Measurements from ENCODE around the gene ZSCAN10.

Gene ZSCAN10

GRCh38 chr16:3101841-3102470 is 2.9 kb upstream of the ZSCAN10 start:
- no peak for DNase-seq

- DNase-seq: no peak
Observed at GRCh38 chr16:3101018-3101840, 2.1 kb upstream of the ZSCAN10 start.

- DNase-seq: peak; percentile 56
Observed at GRCh38 chr16:3099732-3100499, 822 bp upstream of the ZSCAN10 start.

- DNase-seq: no peak
Observed at GRCh38 chr16:3099395-3099731, 269 bp upstream of the ZSCAN10 start.

GRCh38 chr16:3097266-3097665 is 1.8 kb downstream of the ZSCAN10 start:
- no peak for DNase-seq

GRCh38 chr16:3096362-3096761 is 2.7 kb downstream of the ZSCAN10 start:
- DNase-seq: no peak

GRCh38 chr16:3095869-3096268 is 3.2 kb downstream of the ZSCAN10 start:
- no peak for DNase-seq

GRCh38 chr16:3094289-3095027 is 4.6 kb downstream of the ZSCAN10 start:
- DNase-seq: peak; percentile 23

GRCh38 chr16:3092501-3092941 is 6.6 kb downstream of the ZSCAN10 start:
- DNase-seq: no peak

GRCh38 chr16:3091551-3091950 is 7.5 kb downstream of the ZSCAN10 start:
- DNase-seq: no peak

GRCh38 chr16:3089717-3090592 is 9.1 kb downstream of the ZSCAN10 start:
- DNase-seq: no peak

GRCh38 chr16:3088925-3089716 is 10.0 kb downstream of the ZSCAN10 start:
- DNase-seq: no peak

- DNase-seq: no peak
Observed at GRCh38 chr16:3088450-3088849, 10.6 kb downstream of the ZSCAN10 start.

GRCh38 chr16:3087243-3088235 is 11.6 kb downstream of the ZSCAN10 start:
- no peak for DNase-seq

- DNase-seq: no peak
Observed at GRCh38 chr16:3086596-3087242, 12.4 kb downstream of the ZSCAN10 start.

GRCh38 chr16:3085868-3086595 is 13.1 kb downstream of the ZSCAN10 start:
- no peak for DNase-seq

GRCh38 chr16:3084969-3085670 is 14.0 kb downstream of the ZSCAN10 start:
- no peak for DNase-seq

GRCh38 chr16:3084491-3084890 is 14.6 kb downstream of the ZSCAN10 start:
- DNase-seq: no peak

Measured in COR-L47 (cell line).